ENCODE data around the gene PRKCZ. TPM values are rescaled to one million over a fixed set of nuclear protein-coding genes. Genes with fewer than 3 reads are reported as not detected.

PRKCZ gene
- total RNA-seq, 1 experiment from 2014 or later, result 56.8 TPM

DNA sequence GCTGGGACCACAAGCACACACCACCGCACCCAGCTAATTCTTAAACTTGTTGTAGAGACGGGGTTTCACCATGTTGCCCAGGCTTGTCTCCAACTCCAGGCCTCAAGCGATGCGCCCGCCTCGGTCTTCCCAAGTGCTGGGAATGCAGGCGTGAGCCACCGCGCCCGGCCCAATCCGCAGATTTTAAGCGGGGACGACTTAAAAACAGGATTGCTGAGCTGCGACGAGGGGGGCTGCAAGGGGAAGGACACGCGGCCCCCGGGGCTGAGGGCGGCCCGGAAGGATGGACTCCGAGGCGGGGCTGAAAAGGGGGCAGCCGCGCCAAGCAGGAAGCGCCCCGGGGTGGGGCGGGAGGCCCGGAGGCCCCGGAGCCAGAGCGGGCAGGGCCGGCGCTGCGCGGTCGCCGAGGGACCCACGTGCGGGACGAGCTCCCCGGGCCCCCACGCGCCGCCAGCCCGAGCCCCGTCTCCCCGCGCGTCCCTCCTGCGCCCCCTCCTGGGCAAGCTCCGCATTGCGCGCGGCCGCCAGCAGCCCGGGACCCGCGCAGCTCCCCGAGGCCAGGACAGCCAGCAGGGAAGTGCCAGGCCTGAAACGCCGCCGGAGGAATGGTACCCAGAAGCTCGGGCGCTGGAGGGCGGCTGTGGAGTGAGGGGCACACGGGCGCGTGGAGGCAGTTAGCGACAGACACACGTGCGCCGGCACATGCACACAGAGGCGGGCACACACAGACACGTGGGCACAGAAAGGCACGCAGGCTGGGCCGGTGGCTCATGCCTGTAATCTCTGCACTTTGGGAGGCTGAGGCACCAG lies 5.5 kb upstream of the PRKCZ start:
- H3K9me2 ChIP-seq (replicated peaks; ENCODE audit: low read length), result no peaks in the 10 kb centered on the region
- BruUV-seq (replicated peaks), result no TSS peak
- H3K9ac ChIP-seq (ENCODE audit: low read length), result peak overlapping the region; percentile 41; the same call in 1 of the 2 replicates
- H3K4me3 ChIP-seq (ENCODE audit: low read length), result peak overlapping the region; percentile 53
- H3K4me1 ChIP-seq (ENCODE audit: insufficient read depth, low read length), result peaks cover 18% of the 10 kb centered on the region
- H3K9me3 ChIP-seq (ENCODE audit: low read length), result no peaks in the 10 kb centered on the region
- H3K4me2 ChIP-seq (ENCODE audit: low read length), result peak overlapping the region; percentile 82
- POLR2A ChIA-PET (ENCODE audit: unreplicated experiment), result no interaction called here
- no peaks in the 10 kb centered on the region for H3K79me2 ChIP-seq (ENCODE audit: low read length)
- CTCF ChIA-PET, result interaction anchor here (0.5 to 2.3 kb wide), 7 partner anchors 10 to 174 kb away, joined by 3 to 34 read pairs (median 5); no protein-coding TSS in a partner anchor
- TF ChIP-seq EZH2phosphoT487 (IDR thresholded peaks at IDR 0.05; ENCODE audit: borderline replicate concordance, low read length), result no peak
- TF ChIP-seq, protein P1, sequence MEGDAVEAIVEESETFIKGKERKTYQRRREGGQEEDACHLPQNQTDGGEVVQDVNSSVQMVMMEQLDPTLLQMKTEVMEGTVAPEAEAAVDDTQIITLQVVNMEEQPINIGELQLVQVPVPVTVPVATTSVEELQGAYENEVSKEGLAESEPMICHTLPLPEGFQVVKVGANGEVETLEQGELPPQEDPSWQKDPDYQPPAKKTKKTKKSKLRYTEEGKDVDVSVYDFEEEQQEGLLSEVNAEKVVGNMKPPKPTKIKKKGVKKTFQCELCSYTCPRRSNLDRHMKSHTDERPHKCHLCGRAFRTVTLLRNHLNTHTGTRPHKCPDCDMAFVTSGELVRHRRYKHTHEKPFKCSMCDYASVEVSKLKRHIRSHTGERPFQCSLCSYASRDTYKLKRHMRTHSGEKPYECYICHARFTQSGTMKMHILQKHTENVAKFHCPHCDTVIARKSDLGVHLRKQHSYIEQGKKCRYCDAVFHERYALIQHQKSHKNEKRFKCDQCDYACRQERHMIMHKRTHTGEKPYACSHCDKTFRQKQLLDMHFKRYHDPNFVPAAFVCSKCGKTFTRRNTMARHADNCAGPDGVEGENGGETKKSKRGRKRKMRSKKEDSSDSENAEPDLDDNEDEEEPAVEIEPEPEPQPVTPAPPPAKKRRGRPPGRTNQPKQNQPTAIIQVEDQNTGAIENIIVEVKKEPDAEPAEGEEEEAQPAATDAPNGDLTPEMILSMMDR (conservative IDR thresholded peaks at IDR 0.05; ENCODE audit: low read depth, low read length), result peak; percentile 80
- H3K27ac ChIP-seq (ENCODE audit: low read length), result no peak overlapping the region
- no peaks in the 10 kb centered on the region for H3F3A ChIP-seq (ENCODE audit: low read length, unreplicated experiment)
- H2AFZ ChIP-seq (ENCODE audit: low read length), result peak overlapping the region; percentile 97
- H3K36me3 ChIP-seq (ENCODE audit: low read depth, low read length), result no peaks in the 10 kb centered on the region
- peak; percentile 85 for DNase-seq
- intact Hi-C loops (cut with micrococcal nuclease), result no loop called here
- H3K27me3 ChIP-seq (ENCODE audit: low read length), result no peaks in the 10 kb centered on the region
- no peaks in the 10 kb centered on the region for H4K20me1 ChIP-seq (ENCODE audit: low read length)
- ATAC-seq, result peak; percentile 54

DNA sequence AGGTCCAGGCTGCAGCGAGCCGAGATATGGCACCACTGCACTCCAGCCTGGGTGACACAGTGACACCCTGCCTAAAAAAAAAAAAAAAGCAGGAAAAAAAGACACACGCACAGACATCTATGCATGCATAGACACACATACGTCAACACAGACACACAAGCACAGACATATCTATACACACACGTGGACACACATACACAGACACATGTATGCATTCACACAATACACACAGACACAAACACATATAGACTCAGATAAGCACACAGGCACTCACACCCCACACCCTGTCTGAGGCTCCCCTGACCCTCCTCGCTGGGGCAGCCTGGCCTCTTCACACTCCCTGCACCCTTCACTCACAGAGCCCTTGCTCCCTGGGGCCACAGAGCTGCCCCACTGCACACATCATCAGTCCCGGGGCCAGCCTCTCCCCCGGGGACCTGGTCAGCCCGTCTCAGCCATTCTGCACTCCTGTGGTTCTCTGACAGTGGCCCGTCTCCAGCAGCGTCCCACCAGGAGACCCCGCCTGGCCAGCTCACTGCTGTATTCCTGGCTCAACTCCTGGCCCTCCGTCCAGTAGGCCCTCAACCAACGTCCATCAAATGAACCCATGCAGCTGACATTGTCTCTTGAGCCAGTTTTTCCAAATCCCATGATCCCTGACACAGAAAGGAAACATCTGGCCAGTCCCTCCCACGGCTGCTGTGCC lies 4.6 kb upstream of the PRKCZ start:
- no TSS peak for BruUV-seq (replicated peaks)
- Histone ChIP-seq H2AFZ (ENCODE audit: low read length) (peak overlapping the region; percentile 97; the same call in 1 of the 2 replicates), H3K27me3 (ENCODE audit: low read length) (no peaks in the 10 kb centered on the region), H3F3A (ENCODE audit: low read length, unreplicated experiment) (no peaks in the 10 kb centered on the region), H3K9me2 (replicated peaks; ENCODE audit: low read length) (no peaks in the 10 kb centered on the region), H3K4me3 (ENCODE audit: low read length) (no peak overlapping the region), H3K4me2 (ENCODE audit: low read length) (peak overlapping the region; percentile 82; the same call in 1 of the 2 replicates), H4K20me1 (ENCODE audit: low read length) (no peaks in the 10 kb centered on the region), H3K36me3 (ENCODE audit: low read depth, low read length) (no peaks in the 10 kb centered on the region), H3K79me2 (ENCODE audit: low read length) (peaks cover under 1% of the 10 kb centered on the region), H3K9ac (ENCODE audit: low read length) (0 out of 2 replicates have a peak overlapping the region, but pooled peaks have one; percentile 20), H3K27ac (ENCODE audit: low read length) (no peak overlapping the region), H3K9me3 (ENCODE audit: low read length) (no peaks in the 10 kb centered on the region), H3K4me1 (ENCODE audit: insufficient read depth, low read length) (peaks cover 19% of the 10 kb centered on the region)
- intact Hi-C loops (cut with micrococcal nuclease), result loop anchor here (1.0 to 2.0 kb wide), 2 partner anchors 85 to 101 kb away; no protein-coding TSS in a partner anchor
- DNase-seq (no peak), ATAC-seq (no peak)
- CTCF ChIA-PET, result interaction anchor here (0.6 to 2.3 kb wide), 8 partner anchors 10 to 137 kb away, joined by 3 to 34 read pairs (median 6); no protein-coding TSS in a partner anchor
- TF ChIP-seq EZH2phosphoT487 (IDR thresholded peaks at IDR 0.05; ENCODE audit: borderline replicate concordance, low read length), result no peak
- TF ChIP-seq, protein P1 (conservative IDR thresholded peaks at IDR 0.05; ENCODE audit: low read depth, low read length), result no peak
- no peak for TF ChIP-seq EZH2 (IDR thresholded peaks at IDR 0.05; ENCODE audit: low read length, unreplicated experiment)
- POLR2A ChIA-PET (ENCODE audit: unreplicated experiment), result no interaction called here

Data from PC-3 (cell line).